MCF 10A (cell line): ENCODE results near the gene RFC5. TPM values are rescaled to one million over a fixed set of nuclear protein-coding genes. Genes with fewer than 3 reads are reported as not detected.
"Not testable (repeated sequence)": the region's sequence is repeated elsewhere in the genome, so short reads cannot be mapped to it uniquely, and the experiment has no call there.

Experiments used
- BruUV-seq: library from RNA; stranded (reverse); fragments of 400-500 nt; replicated peaks from 2 replicates; lab custom pipeline; 2021; lab: Mats Ljungman, UMichigan
- CTCF ChIA-PET: fragments of 300-600 bp; sonication (Branson Sonifier 250); formaldehyde crosslinking; extraction: SDS; loops from one replicate; lab custom pipeline; 2021; ENCODE audit warnings: antibody characterized with exemption, inconsistent platforms; lab: Yijun Ruan, JAX
- POLR2A ChIA-PET: fragments of 300-600, 350-650 bp; sonication (Branson Sonifier 250); formaldehyde crosslinking; extraction: SDS; loops from one replicate; lab custom pipeline; 2020; ENCODE audit warnings: antibody characterized with exemption, inconsistent platforms; lab: Yijun Ruan, JAX
- DNase-seq: peaks from one replicate; pipeline ENCODE4 v3.0.0-alpha.2; 2018; ENCODE audit not compliant: unreplicated experiment
- H3K27ac Mint-ChIP-seq: one replicate; pipeline ENCODE4 v1.8.0; 2022; ENCODE audit warnings: mild to moderate bottlenecking, low read depth, mixed read lengths; ENCODE audit not compliant: unreplicated experiment
- H3K27me3 Mint-ChIP-seq: one replicate; pipeline ENCODE4 v1.8.0; 2022; ENCODE audit warnings: mixed read lengths; ENCODE audit not compliant: insufficient read depth, unreplicated experiment
- H3K36me3 Mint-ChIP-seq: one replicate; pipeline ENCODE4 v1.8.0; 2022; ENCODE audit warnings: mild to moderate bottlenecking, moderate library complexity, mixed read lengths; ENCODE audit not compliant: insufficient read depth, unreplicated experiment
- H3K4me1 Mint-ChIP-seq: one replicate; pipeline ENCODE4 v1.8.0; 2022; ENCODE audit warnings: mixed read lengths; ENCODE audit not compliant: insufficient read depth, unreplicated experiment
- H3K4me3 Mint-ChIP-seq: one replicate; pipeline ENCODE4 v1.8.0; 2022; ENCODE audit warnings: mild to moderate bottlenecking, moderate library complexity, mixed read lengths; ENCODE audit not compliant: unreplicated experiment
- H3K9me3 Mint-ChIP-seq: one replicate; pipeline ENCODE4 v1.8.0; 2022; ENCODE audit warnings: mixed read lengths; ENCODE audit not compliant: unreplicated experiment
- intact Hi-C: fragments of 100-400 bp; cut with micrococcal nuclease; formaldehyde crosslinking; loops from 2 replicates; pipeline ENCODE4 v1.14.1; 2022
- total RNA-seq: library from RNA; stranded (reverse); gene quantifications from 2 replicates; pipeline ENCODE4 v1.2.3, GENCODE V29; 2022
- TF ChIP-seq, protein P1 (sequence below): fragments of 200-600 bp; IDR thresholded peaks from one replicate; pipeline ENCODE4 v1.8.0; 2022; ENCODE audit warnings: antibody characterized with exemption, mild to moderate bottlenecking; ENCODE audit not compliant: unreplicated experiment

The RFC5 gene
- total RNA-seq, 1 experiment from 2014 or later, result 13.9 TPM

DNA sequence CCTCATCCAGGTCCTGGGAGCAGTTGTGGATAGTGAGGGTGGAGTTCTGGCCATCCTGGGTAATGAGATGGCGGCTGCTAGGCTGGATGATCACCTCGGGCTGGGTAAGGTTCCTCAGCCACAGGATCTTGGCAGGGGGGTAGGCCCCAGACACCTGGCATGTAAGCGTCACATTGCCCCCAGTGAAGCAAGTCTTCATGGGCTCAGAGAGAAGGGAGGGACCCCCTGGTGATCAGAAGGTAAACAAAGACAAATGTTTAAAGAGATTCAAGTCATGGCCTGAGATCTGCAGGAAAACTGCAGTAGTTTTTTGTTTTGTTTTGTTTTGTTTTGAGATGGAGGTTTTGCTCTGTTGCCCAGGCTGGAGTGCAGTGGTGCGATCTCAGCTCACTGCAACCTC is 57.3 kb downstream of the RFC5 start:
- Mint-ChIP-seq H3K4me1 (no peaks in the 10 kb centered on the region), H3K27ac (no peak overlapping the region), H3K27me3 (no peaks in the 10 kb centered on the region), H3K4me3 (no peak overlapping the region), H3K9me3 (no peaks in the 10 kb centered on the region), H3K36me3 (peaks cover 6% of the 10 kb centered on the region)
- ChIA-PET CTCF (no interaction called here), POLR2A (interaction anchor here (0.6 kb wide), 1 partner anchor 118 kb away, joined by 3 read pairs; no protein-coding TSS in a partner anchor)
- no TSS peak for BruUV-seq
- DNase-seq, result no peak
- TF ChIP-seq, protein P1, sequence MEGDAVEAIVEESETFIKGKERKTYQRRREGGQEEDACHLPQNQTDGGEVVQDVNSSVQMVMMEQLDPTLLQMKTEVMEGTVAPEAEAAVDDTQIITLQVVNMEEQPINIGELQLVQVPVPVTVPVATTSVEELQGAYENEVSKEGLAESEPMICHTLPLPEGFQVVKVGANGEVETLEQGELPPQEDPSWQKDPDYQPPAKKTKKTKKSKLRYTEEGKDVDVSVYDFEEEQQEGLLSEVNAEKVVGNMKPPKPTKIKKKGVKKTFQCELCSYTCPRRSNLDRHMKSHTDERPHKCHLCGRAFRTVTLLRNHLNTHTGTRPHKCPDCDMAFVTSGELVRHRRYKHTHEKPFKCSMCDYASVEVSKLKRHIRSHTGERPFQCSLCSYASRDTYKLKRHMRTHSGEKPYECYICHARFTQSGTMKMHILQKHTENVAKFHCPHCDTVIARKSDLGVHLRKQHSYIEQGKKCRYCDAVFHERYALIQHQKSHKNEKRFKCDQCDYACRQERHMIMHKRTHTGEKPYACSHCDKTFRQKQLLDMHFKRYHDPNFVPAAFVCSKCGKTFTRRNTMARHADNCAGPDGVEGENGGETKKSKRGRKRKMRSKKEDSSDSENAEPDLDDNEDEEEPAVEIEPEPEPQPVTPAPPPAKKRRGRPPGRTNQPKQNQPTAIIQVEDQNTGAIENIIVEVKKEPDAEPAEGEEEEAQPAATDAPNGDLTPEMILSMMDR, result no peak
- intact Hi-C loops, result no loop called here

DNA sequence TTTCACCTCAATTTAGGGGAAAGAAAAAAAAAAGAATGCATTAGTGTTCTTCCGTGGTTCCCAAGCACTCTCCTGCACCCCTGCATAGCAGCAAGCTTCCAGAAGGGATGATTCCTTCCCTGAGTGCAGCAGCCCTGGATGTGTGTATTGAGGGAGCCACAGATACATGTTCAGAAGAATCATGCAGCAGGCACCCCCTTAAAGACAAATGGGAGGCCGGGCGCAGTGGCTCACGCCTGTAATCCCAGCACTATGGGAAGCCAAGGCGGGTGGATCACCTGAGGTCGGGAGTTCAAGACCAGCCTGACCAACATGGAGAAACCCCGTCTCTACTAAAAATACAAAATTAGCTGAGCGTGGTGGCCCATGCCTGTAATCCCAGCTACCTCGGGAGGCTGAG is 65.0 kb downstream of the RFC5 start:
- ChIA-PET POLR2A (interaction anchor here (0.6 kb wide), 1 partner anchor 21 kb away, joined by 6 read pairs; no protein-coding TSS in a partner anchor), CTCF (interaction anchor here (0.6 kb wide), 1 partner anchor 46 kb away, joined by 3 read pairs; no protein-coding TSS in a partner anchor)
- BruUV-seq, DNase-seq, H3K9me3 Mint-ChIP-seq, intact Hi-C loops, H3K36me3 Mint-ChIP-seq, H3K4me1 Mint-ChIP-seq, H3K27me3 Mint-ChIP-seq, H3K4me3 Mint-ChIP-seq, H3K27ac Mint-ChIP-seq: not testable (repeated sequence)

Other genes starting within 250 kb of the RFC5 start
- gene KSR2, start 47.7 kb upstream of the RFC5 start, total RNA-seq, result 0.02 TPM in 1 of 2 replicates, not detected in the other
- 55.9 and 99.8 TPM in 2 replicates for gene WSB2, start 44.5 kb downstream of the RFC5 start, total RNA-seq
- 10.9 and 17.3 TPM in 2 replicates for gene VSIG10, start 87.3 kb downstream of the RFC5 start, total RNA-seq
- gene PEBP1, start 119.4 kb downstream of the RFC5 start, total RNA-seq, result 91.4 and 117 TPM in 2 replicates